Hematopoietic multipotent progenitor cell treated with erythropoietin and hydrocortisone succinate and interleukin-3 and kit ligand, for 17 days (in vitro differentiated cells): ENCODE results near the gene NDUFS1.
"Not testable (repeated sequence)": the region's sequence is repeated elsewhere in the genome, so short reads cannot be mapped to it uniquely, and the experiment has no call there.

Experiments
- DNase-seq: peaks from one replicate; pipeline ENCODE4 v3.0.0-alpha.2; 2015; ENCODE audit warnings: low spot score

NDUFS1 gene

GRCh38 chr2:206098471-206098870, 60.8 kb downstream of the NDUFS1 start:
- no peak for DNase-seq

GRCh38 chr2:206096876-206097275, 62.4 kb downstream of the NDUFS1 start:
- DNase-seq: no peak

DNA sequence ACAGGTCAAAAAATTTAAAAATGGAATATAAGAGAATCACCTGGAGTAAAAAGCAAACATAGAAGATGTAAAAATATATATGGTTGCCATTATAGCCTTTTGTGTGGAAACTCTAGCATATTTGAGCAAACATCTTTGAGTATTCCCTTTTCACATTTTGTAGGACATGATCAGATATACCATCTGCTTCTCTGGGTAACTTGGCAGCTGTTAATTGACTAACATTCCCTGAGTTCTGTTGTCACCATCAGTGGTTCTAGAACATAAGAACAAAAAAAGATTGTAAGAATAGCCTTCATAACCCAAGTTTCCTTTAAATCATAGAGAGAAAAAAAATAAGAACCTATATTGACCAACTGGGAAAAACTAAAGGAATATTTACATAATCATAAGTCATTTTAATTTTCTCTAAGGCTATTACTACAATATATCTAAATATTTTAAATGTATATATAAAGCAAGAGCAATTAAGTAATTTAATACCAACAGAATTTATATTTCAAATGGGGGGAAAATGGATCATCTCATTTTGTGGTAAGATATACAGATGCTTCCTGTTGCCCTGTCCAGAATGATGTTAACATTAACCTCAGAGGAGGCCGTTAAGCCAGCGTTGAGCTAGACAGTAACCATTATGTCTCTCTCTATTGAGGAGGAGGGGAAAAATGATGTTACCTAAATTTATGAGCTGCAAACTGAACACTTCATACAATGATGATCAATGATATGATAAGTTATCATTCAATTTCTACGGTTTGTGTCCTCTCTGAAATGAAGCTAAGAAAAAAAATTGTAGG, 63.5 kb downstream of the NDUFS1 start:
- DNase-seq: no peak

GRCh38 chr2:206092297-206092696, 66.9 kb downstream of the NDUFS1 start:
- no peak for DNase-seq

GRCh38 chr2:206088248-206088647, 71.0 kb downstream of the NDUFS1 start:
- no peak for DNase-seq

- peak; percentile 64 for DNase-seq
Observed at GRCh38 chr2:206086716-206087350, 72.4 kb downstream of the NDUFS1 start.

- peak; percentile 89 for DNase-seq
Observed at GRCh38 chr2:206085742-206086445, 73.3 kb downstream of the NDUFS1 start, which contains the start of gene INO80D. INO80D (minus strand) TSS chr2:206086174; CDS start chr2:206063016, 23,158 bp downstream.

GRCh38 chr2:206084870-206085741, 74.1 kb downstream of the NDUFS1 start:
- peak; percentile 64 for DNase-seq

DNA sequence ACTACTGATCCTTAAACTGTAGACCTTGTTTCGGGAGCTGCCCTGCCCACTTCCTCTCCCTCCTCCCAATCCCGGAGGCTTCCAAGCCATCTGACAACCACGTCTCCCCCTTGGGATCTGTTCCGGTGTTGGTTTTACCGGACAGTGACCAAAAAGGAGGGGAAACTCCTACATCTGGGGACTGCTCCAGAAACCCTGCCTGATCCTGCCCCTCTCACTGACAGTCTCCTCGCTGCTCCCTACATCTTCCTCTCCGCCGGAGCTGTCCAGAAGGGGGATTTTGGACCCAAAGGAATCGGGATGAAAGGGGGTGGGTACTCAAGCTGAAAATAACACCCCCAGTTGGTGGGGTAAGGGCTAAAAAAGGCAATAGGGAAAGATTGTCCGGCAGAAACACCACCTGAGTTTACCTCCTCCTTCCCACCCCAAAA, 74.8 kb downstream of the NDUFS1 start:
- DNase-seq: peak; percentile 73

GRCh38 chr2:206083602-206084438, 75.4 kb downstream of the NDUFS1 start:
- DNase-seq: peak; percentile 44

GRCh38 chr2:206082298-206082843, 76.9 kb downstream of the NDUFS1 start:
- no peak for DNase-seq

- no peak for DNase-seq
Observed at GRCh38 chr2:206080927-206081326, 78.3 kb downstream of the NDUFS1 start.

DNA sequence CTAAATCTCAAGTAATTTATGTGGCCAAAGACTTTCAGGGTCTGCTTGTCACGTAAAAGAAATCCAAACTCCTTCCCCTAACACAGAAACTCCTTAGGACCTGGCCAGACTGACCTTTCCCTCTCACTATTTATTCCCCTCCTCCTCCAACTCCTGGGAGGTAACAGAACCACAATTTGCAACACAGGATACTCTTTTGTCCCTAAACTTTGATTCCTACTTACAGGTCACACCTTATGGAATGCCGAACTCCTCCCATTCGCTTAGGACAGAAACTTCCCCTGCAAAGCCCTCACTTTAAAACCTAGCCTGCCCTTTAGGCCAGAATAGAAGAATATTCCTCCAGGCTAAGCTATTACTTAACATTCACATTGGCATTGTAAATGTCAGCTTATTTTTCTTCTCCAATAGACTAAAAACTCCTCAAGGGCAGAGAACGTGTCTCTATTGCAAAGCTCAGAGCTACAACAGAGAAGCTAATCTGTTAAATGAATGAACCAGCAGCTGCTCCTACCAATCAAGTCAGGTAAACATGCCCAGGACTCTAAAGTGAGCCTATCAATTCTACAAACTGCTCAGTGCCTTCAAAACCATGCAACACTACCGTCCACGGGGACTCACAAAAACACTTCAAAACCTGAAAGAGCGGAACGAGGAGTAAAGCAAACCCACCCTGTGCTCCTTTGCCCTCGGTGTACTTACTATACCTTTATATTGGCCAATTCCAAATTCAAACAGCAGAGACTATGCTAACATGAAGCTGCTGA, 79.4 kb downstream of the NDUFS1 start:
- DNase-seq: no peak

DNA sequence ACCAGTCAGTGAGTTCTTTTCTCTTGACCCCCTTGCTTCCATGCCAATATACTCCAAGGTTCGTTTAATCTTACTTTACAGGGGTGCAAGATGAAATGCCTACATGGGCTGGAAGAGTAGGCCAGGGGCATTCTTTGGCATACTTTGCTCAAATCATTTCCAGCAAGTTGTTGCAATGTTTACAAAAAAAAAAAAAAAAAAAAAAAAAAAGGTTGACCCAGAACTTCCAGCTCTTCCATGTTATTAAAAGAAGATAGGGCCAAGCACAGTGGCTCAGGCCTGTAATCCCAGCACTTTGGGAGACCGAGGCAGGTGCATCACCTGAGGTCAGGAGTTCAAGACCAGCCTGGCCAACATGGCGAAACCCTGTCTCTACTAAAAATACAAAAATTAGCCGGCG, 81.4 kb downstream of the NDUFS1 start:
- not testable (repeated sequence) for DNase-seq

- DNase-seq: no peak
Observed at GRCh38 chr2:206075113-206075512, 84.1 kb downstream of the NDUFS1 start.

GRCh38 chr2:206071807-206072206, 87.4 kb downstream of the NDUFS1 start:
- DNase-seq: no peak

- DNase-seq: no peak
Observed at GRCh38 chr2:206069417-206069816, 89.8 kb downstream of the NDUFS1 start.

DNA sequence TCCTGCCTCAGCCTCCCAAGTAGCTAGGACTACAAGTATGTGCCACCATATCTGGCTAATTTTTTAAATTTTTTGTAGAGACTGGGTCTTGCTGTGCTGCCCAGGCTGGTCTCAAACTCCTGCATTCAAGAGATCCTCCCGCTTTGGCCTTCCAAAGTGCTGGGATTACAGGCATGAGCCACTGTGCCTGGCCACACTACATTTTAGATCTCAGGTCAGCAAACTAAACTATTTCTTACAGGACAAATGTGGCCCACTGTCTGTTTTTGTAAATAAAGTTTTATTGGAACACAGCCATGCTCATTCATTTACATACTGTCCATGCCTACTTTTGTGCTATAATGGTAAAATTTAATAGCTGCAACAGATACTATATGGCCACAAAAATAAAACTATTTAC, 91.0 kb downstream of the NDUFS1 start:
- DNase-seq: no peak
